GM19467 (cell line): ENCODE results near the gene ARHGAP6.

Source experiments
- ATAC-seq: cut with Tn5 transposase; IDR thresholded peaks from one replicate; pipeline ENCODE4 v1.9.1; 2021; ENCODE audit warnings: mild to moderate bottlenecking, moderate library complexity; ENCODE audit not compliant: unreplicated experiment

Gene ARHGAP6

DNA sequence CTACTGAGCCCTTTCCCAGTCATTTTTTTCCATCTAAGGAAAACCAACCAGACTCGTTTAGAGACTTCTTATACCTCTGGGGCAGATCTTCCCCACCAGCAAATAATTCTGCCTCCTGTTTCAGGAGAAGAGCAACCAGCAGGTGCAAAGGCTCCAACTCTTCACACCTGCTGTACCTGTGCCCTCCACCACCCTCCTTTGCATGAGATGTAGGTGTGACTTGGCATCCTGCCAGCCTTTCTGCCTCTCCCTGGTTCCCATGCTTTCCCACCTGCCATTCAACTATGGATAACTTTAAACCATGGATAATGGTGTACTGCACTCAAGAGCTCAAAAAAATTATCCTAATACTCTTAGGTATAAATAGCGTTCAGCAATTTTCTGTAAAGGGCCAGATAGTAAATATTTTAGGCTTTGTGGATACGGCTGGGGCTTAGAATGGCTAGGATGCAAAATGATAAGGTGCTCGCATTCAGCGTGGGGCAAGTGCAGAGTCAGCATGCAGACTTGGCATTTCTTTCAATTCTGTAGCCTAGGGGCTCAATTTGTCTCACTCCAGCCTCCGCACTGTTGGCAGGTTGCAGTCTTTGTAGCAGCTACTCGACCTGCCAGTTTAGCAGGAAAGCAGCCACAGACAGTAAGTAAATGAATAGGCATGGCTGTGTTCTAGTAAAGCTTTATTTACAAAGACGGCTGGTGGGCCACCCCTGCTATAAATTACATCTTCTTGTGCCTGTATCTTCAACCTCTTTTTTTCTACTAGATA is 474.8 kb downstream of the ARHGAP6 start:
- no peak for ATAC-seq

DNA sequence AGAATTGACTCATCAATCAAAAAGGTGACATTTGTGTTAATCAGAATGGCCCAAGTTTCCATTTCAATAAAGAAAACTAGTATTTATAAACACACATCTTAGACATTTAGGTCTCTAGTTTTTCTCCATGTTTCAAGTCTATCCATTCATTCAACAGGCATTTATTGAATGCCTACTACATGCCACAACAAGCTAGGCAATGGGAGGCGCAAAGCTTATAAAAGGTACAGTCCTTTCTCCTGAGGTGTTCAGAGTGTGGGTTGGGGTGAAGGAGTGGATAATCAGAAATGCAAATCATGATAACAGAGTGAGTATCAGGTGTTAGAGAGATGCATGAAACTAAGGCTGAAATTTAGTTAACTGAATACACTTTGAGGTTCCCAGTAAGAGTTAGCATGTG is 476.6 kb downstream of the ARHGAP6 start:
- ATAC-seq: no peak

DNA sequence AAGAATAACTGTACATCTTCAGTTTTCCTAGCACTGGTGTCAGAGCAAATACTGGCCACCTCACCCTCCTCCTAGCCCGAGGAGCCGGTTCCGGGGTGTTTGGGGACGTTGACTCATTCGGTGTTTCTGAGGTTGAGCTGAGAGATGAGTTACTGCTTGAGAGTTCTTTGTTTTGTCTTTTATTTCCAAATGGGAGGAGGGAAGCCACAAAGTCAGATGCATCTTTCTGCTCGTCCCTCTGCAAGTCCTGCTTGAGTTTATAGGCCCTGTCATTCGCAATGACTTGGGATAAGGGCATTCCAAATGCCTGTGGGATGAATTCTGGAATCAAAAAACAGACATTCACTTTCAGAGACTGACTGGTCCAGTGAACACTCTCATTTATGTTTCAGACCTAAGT is 477.1 kb downstream of the ARHGAP6 start:
- ATAC-seq: no peak

DNA sequence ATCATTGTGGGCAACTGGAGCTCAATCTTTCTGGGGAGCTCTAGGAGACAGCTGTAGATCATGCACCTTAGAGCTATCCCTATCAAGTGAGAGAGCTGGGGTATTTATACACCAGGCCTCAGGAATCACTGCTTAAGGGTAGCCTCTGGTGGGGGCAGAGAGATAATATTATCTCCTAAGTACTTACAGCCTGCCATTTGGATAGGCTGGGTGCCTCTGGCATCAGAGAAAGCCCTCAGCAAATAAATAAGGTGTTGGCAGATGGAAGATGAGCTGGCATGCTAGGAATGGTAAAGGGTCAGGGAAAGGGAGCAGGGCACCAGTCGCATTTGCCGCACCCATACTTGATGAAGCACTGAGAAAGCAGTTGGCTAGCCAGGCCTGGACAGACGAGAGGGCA is 478.7 kb downstream of the ARHGAP6 start:
- no peak for ATAC-seq

DNA sequence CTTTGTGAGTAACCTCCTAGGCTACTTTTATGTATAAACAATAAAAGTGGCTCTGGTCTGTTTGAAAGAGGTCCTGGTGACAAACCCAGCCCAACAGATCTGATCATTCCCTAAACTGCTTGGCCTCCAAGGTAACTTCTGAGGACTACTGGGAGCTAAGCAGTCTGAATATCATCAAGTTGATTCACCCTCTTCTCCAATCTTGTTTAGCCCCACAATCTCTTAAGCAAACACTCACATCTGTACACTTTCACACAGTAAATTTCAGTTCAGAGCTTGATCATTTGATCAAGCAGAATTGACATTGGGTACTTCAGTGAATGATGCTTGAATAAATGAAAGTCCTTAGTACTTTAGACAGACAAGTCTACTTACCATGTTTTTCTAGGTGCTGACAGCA is 479.9 kb downstream of the ARHGAP6 start:
- ATAC-seq: no peak

DNA sequence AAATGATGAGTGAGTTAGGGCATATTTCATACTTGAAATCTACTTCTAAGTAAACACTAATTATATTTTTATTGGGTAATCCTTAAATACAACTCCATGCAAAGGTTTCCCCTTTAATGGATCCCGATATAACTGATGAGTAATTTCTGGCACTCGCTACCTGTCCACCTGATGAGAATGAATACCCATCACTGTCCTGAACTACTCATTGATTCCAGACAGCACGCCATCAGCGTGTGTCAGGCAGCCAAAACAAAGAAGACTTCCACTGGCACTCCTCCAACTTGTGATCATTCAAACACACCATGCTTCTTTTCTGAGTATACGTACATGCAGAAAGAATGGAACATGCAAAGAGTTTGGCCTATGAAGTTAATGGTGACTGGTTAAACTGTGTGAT is 485.1 kb downstream of the ARHGAP6 start:
- no peak for ATAC-seq

DNA sequence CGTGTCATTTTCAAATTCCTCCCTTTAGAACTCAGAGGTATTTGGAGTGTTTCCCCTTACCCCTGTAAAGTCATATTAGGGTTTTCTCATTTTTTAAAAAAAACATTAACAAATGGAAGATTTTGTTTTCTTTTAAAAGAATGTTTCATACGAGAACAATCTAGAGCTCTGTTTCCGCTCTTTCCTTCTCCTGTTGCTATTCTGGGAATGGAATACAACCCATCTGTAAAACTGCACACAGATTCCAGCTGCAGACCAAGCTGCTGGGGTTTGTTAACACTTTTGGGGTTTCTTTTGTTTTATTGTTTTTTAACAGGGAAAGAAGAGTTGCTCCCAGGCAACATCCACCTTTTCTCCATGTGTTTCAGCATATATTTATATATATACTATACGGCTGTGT is 493.3 kb downstream of the ARHGAP6 start:
- ATAC-seq: no peak

DNA sequence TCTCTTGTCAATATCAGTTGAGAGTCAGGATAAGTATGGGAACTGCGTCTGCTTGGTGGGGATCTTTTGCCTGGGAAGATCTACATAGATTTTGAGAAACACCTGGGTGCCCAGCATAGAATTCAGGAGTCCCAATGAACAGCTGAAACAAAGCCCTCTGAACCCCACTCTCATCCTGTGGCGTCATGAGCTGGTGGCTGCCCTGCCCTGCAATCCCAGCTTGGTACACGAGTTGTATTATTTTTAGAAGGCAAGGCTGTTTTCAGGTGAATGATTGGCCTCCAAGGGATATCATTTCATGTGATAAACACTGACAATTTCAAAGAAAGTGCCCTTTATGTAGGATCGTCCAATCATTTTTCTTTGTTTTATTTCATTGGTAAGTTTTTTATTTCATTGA is 493.8 kb downstream of the ARHGAP6 start:
- no peak for ATAC-seq

DNA sequence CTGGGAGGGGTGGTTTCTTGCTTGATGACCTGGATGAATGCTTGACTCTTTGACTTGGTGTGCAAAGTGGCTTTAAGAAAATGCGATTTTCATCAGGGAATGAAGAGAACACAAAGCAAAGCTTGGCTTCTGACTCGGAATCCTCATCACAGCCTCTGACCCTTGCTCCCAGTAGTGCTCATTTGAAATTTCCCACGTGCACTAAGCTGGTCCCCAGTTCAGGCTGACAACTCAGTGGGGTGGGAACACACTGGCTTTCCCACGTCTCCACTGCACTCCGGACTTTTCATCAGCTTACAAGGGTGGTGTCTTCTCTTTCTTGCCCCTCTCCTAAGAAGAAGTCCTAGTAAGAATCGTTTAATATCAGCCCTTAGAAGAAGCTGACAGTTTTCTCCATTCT is 501.3 kb downstream of the ARHGAP6 start:
- no peak for ATAC-seq

DNA sequence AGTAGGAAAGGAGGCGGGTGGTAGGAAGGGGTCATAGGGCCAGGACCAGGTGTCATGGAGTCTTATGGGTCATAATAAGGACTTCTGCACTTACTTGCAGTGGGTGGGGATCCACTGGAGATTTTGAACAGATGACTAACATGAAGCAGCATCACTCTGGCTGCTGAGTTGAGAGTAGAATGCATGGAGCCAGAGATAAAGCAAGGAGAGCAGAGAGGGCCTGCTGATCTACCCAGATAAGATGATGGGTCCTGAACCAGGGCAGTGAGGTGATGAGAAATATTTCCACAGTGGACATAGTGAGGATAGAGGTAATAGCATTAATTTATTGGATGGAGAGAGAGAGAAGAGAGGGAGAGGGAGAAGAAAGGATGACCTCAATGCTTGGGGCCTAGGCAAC is 506.6 kb downstream of the ARHGAP6 start:
- ATAC-seq: no peak

DNA sequence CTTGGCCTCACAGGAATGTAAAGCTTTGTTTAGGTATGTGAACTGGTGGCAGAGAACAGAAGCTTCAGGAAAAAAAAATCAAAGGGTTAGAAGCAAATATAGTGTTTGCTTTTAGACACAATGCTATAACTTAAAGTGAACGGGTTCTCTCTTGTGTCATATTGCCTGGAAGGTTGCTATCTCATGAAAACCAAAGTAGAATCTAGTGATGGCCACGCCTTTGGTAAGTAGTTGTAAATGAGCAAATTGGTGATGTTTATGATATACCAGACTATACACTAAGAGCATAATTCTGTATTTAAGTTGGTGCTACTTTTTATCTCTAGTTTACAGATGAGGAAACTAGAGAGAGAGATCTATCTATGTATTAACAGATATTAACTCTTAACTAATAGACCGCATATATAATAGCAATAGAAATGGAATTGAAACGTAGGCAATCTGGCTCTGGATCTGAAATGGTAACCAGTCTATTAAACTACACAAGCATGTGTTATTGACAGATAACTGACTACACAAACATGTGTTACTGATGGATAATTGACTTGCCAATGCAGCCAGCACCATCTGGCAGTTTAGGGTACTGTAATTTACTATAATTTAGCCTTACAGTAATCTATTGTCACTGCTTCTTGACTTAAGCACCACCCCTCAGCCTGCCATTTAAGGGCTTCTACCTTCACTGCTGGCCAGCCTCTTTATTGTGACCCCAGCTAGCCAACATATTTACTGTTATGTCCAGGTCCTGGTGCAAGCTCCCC is 513.7 kb downstream of the ARHGAP6 start:
- ATAC-seq: no peak

DNA sequence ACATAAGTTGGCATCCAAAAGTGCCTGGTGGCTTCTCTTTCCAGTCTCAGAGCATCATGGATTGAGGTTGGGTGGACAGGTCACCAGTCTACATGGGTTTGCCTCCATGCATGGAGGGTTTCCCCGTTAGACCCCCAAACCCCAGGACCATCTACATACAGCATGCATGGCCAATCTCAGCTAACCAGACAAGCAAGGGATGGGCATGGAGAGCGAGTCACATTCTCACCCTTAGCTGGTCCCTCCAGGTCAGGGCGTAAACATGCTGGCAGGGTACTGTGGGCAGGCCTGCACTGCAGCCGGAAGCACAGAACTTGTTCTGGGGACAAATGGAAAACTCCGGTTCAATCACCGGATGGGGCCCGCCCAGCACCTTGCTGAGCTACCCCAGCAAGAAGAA is 517.3 kb downstream of the ARHGAP6 start:
- ATAC-seq: no peak

DNA sequence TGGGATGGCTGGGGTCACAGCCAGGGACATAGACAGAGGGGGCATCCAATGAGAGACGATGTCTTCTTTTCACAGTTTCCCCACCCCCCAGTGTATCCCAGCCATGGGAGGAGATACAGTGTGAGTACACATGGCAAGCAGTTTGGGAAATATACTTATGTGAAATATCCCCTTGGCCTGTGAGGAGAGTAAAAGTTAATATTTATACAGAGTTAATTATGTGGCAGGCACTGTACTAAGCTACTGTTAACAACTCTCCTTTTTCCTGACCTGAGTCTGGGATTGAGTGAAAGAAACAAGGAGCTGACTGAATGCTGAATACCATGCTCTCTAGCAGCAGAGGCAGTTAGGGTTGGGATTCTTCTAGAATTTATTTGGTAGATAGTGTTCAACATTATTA is 519.3 kb downstream of the ARHGAP6 start:
- no peak for ATAC-seq

DNA sequence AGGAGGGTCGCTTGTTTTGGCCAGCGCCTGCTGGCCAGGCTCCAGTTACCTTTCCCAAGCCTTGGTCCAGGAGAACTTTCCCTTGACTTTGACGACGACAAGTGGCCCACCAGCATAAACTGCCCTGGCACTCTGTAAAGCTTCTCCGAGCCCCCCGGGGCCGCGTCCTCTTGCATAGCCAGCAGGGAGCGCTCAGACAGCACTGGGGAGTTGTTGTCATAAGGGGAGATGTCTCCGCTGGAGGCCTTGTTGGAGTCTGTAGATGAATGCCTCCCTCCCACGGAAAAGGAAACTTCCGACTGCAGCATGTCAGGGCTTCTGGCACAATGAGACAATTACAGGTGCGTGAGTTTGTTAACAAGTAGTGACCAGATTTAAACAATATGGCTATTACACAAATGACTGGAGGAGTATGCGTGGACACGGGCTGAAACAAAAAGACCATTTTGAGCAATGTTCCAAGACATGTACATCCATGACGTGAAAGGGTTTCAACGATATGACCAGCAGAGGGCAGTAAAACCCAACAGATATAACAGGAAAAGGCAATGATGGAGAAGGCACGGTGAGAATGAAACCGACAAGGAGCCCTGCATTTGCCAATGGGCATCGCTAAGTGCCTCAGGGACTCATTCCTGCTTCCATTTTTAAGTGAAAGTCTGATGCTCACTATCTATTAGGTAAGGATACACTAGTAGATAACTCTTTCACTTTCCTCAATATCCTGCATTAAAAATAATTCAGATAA is 521.6 kb downstream of the ARHGAP6 start:
- peak; percentile 92 for ATAC-seq

DNA sequence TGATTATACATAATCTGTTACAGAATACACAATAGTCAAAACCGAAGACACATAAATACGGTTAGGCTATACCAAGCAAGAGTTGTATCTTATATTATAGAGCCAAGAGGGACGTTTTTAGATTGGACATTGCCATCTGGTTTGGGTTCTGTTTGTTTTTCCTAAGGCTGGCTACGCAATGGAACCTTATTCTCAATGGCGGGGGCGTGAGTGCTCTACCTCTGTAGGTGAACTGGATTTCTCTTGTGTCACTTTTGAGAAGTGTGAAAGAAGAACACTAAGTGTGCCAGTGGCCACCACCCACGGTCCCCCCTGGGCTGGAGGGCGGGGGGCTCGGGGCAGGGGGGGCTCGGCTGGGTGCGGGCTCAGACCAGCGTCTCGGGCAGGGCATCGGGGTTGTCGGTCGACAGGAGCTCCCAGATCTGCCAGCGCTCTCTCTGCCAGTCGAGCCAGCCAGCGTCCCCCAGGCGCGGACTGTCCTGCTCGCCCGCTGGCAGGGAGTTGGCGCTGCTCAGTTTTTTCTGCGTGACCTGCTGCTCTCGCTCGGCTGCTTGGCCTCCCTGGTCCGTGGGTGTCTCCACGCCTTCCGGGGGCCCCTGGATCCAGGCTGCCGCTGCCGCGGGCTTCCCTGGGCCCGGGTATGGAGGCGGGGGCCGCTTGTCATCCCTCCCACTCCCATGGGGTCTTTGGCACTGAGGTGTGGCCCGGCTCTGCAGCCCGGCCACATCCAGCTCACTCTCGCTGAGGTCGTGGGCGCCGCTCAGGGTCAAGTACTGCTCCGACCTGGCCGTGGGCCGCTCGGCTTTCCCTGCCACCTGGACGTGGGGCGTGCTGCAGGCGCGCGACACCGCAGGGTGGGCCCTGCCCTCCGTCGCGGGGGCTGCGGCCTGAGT is 527.0 kb downstream of the ARHGAP6 start:
- no peak for ATAC-seq

DNA sequence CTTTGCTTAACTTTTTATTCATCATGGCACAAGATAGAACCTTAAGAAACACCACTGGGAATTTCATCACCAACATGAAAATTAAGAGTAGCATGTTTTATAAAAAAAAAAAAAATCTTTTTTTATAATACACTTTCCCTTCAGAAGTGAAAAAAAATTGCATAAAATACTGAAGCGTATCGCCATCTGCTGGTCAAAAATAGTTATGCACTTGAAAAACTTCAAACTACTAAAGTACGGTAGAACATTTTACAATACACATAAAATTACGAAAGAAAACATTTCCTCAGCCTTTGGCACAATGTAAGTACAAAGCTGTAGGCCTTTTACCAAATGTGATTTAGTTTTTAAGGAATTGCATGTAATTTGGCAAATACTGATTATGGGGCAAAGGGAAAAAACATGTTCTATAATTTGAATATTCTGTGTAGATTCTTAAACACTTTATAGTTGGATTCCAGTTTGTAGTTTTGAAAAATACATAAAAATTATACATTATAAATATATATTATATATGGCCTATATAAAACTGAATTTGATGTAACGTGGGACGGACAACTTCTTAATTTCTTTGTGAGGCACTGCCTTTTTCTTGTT is 528.1 kb downstream of the ARHGAP6 start:
- no peak for ATAC-seq

DNA sequence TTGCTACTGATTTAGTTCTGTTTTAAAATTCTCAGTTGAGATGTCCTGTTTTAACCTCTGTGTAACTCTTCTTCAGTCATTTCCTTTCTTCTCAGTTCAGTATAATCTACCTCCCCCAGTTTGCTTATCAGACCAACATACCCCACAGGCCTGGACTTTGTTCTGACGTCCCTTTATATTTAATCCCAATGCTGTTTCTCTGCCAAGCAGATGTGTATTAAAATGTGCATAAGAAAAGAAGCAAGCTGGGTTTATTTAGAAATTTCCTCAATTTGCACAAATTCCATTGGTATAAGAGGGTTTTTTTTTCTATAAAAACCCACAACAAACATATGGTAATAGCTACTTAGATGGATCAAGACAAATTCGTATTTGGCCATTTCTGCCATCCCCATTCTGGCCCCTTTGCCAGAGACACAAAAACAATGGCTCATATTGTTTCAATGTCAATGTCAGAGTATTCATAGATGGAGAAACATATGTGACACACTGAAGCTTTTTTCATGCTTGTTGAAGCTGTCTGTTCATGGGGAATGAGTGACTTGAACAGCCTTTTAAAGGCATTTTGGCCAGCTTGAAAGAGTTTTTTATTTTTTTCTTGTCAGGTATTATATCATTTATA is 530.0 kb downstream of the ARHGAP6 start:
- ATAC-seq: no peak

DNA sequence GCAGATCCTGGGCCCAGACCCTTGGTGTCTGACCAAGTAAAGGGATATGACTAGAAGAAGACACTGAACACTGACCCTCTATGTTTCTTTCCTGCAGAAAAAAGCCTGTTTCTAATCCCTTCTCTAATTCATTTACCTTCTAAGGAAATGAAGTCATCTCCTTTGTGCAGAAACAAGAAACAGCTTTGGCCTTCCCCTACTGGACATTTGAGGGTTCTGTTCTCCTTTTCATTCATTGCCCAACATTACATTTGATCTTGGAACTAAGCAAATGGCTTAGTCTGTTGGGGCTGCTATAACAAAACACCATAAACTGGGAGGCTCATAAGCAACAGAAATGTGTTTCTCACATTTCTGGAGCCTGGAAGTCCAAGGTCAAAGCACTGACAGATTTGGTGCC is 534.6 kb downstream of the ARHGAP6 start:
- ATAC-seq: no peak

DNA sequence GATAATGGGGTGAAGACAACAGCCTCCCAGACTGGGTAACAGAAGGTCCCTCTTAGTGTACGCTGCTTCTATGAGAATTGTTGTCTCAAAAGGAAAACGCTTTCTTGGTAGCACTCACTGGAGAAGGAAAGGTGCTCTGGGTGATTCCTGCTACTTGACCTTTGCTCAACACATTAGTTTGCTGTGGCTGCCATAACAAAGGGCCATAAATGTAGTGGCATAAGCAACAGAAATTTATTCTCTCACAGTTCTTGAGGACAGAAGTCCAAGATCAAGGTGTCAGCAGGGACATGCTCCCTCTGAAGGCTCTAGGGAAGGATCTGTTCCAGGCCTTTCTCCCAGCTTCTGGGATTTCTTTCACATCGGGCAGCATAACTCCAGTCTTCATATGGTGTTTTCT is 535.6 kb downstream of the ARHGAP6 start:
- ATAC-seq: no peak

DNA sequence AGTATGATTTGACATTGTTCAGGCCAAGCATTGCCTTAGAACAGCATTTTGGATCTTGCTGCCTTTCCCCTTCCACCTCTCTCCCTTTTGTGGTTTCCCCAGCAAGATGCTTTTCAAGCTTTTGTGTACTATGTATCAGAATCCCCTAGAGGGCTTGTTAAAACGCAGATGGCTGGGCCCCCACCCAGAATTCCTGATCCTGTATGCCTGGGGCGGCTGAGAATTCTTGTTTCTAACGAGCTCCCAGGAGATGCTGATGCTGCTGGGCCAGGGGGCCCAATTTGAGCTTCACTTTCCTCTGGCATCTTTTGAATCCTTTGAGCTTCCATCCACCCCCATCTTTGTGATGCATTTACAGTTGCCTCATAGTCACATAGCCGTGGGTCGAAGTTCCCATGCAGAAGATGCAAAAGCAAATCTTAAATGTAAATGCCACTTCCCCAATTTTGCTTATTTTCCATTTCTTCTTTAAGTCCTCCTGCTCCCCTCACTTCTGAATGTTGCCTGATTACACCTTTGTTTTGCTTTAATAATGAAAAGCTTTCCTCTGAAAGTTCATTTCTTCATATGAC is 536.1 kb downstream of the ARHGAP6 start:
- ATAC-seq: no peak
